ENCODE results near the gene NOC3L.

GRCh38 chr10:94286901-94287300 lies 75.8 kb downstream of the NOC3L start:
- no peak for TF ChIP-seq CTCF (IDR thresholded peaks at IDR 0.05; ENCODE audit: low read depth, low read length, poor library complexity, severe bottlenecking)
- TF ChIP-seq EZH2phosphoT487 (IDR thresholded peaks at IDR 0.05; ENCODE audit: borderline replicate concordance, low read length), result no peak
